Stimulated activated CD8-positive, alpha-beta memory T cell treated with anti-CD3 and anti-CD28 coated beads, Interleukin-4, amount 100 ng/mL, for 24 hours (primary cell): ENCODE results near the gene C1orf174.

ENCODE experiments used
- DNase-seq: peaks from one replicate; pipeline ENCODE4 v3.0.0-alpha.2; 2020; ENCODE audit warnings: low read depth

The C1orf174 gene

GRCh38 chr1:3895279-3895950 is 4.7 kb downstream of the C1orf174 start:
- no peak for DNase-seq

GRCh38 chr1:3894626-3895278 is 5.3 kb downstream of the C1orf174 start:
- no peak for DNase-seq

DNA sequence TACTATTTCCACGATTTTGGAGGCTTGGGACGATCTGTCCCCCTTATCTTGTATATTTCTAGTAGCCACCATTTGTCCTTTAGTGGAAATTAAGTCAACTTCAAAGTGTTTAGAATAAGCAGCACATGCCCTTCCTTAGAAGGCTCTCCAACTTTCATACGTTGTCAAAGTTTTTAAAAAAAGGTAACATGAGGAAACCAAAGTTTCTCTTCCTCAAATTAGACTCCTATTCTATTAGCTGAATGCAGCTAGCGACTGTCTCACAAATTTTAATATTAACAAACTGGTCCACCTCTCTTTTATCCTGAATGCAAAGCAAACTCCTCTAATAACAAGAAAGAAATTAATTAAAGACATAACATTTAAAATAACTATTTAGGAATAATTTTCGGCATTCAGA is 6.9 kb downstream of the C1orf174 start:
- DNase-seq = no peak

DNA sequence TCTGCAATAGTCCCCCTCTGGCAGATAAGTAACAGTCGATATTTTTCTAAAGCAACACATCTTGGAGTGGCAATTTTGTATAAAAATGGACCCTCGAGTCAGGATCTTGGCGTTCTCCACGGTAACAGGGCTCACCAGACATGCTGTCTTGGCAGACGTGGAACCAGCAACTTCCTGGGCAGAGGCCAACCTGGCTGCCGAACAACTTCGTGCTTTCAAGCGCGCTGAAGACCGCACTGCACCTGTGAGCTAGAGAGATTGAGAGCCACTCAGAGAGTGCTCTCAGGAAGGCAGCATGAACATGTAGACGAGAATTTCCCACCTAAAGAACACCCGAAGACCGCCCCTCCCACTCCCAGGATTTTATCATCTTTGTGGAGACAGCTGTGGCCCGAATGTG is 7.3 kb downstream of the C1orf174 start:
- DNase-seq = no peak

DNA sequence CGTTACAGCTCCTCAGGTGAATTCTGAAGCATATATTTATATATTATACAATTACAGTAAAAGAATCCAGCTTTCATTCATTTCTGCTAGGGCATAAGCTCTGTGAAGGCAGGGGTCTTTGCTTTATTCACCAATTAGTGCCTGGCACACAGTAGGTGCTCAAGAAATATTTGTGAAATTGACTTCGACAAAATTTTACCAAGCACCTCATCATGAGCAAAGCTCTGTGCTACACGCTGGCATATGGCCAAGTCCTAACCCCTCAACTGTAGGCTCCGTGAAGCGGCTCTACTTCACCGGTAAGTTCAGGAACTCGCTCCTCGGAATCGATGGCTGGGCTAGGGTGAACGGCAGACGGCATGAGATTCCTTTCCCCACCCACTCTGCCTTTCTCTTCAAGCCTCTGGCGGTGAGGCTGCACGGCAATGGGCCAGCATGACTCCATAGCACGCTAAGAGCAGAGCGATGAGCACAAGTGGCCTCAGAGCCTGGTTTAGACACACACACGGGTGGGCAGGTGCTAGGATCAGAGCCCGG is 8.7 kb downstream of the C1orf174 start:
- DNase-seq = no peak

DNA sequence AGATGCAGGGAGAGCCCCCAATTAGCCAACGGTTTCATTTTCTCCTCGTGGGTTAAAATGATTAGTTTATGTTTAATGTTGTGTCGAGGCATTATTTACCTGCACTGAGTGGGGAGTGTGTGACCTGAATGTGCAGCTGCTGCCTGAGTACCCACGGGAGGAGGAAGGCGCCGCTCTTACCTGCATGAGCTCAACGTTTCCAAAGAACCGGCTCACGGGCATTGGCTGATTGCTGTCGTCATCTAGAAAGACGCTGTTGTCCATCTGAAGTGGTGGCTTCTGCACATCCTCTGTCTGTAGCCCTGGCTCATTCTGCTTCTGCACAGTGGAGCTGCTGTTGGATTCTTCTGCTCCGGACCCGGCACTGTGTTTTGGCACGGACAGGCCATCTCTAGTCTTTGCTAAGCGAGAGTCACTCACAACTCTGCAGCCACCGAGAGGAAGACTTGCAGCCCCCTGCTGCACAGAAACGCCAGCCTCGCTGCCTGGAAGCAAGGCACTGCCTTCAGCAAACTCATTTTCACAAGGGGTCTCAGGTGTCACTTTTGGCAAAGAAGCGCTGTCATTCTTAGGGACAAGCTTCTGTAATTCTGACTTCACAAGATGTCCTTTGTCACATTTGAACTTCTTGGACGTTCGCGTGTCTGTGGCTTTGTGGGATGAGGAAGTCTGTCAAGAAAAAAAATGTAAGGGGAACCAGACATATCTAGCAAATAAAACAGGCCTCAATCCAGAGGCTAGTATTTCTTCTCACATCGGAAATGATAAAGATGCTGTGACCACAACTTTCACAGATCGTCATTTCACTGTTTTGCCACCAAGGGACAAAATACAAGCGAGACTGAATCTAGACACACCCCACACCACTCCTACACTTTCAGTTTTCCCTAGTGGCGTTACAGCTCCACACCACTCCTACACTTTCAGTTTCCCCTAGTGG is 9.4 kb downstream of the C1orf174 start:
- DNase-seq = no peak

GRCh38 chr1:3889936-3890335 is 10.1 kb downstream of the C1orf174 start:
- no peak for DNase-seq

DNA sequence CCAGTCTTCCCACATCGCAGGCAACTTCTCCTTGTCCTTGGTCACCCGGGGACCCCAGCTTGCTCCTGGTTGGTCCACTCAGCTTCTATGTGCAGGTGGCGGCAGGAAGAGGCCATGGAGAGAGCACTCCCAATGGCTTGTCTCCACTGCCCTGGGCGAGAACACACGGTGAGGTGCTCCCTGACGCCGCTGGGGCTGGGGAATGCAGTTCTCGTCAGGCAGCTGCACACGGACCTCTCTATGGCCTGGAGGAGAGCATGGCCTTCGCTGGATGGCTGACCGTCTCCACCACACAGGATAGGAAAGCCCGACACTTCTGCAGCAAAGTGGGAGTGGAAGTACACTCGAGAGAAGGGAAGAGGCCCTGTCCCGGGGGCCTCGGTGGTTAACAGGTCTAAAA is 11.8 kb downstream of the C1orf174 start:
- DNase-seq = no peak

- no peak for DNase-seq
These were observed 13.4 kb downstream of the C1orf174 start for GRCh38 chr1:3886691-3887090.

- no peak for DNase-seq
These were observed 13.9 kb downstream of the C1orf174 start for GRCh38 chr1:3886106-3886670.

DNA sequence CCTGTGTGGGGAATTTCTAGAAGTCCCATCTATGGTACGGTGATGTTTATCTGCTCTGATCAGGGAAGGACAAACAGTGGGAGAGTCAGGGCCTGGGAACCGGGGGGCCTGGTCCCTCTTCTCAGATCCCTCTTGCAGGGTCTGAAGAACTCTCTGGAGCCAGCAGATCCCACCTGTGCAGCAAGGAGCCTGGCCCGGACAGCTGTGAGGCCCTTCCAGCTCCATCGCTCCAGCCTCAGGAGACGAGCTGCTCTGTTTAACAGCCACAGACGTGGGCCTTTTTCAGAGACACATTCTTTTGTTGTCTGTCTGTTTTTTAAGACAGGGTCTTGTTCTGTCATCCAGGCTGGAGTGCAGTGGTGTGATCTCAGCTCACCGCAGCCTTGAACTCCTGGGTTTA is 14.5 kb downstream of the C1orf174 start:
- no peak for DNase-seq

DNA sequence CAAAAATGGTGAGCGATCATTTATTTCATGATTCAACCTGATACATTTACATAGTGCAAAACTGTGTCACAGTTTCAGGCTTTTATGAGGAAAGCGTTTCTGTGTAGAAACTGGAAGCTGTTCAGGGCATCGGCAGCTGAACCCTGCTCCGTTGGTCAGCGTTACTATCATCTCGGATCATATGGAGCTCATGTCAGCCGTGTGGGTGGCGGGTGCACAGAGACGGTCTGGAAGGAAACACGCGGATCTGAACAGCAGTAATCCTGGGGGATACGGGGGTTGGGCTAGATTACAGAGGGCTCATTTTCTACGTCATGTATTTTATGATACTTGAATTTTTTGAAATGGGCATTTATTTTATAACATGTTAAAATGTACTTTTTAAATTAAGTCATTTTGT is 15.1 kb downstream of the C1orf174 start:
- DNase-seq = no peak

GRCh38 chr1:3883194-3883925 is 16.7 kb downstream of the C1orf174 start:
- DNase-seq = no peak

DNA sequence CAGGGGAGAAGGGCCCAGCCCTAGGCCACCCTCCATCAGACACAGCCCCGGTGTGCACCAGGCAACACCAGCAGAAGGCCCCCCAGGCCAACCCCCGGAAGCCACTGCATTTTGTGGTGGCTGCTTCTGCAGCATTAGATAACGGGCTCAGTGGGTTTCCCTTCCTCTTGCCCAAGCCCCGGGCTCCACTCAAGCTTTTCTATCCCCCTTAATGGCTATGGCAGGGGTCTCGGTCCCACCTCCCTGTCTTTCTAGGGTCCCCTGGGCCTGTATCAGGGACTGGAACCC is 18.9 kb downstream of the C1orf174 start:
- DNase-seq = no peak

DNA sequence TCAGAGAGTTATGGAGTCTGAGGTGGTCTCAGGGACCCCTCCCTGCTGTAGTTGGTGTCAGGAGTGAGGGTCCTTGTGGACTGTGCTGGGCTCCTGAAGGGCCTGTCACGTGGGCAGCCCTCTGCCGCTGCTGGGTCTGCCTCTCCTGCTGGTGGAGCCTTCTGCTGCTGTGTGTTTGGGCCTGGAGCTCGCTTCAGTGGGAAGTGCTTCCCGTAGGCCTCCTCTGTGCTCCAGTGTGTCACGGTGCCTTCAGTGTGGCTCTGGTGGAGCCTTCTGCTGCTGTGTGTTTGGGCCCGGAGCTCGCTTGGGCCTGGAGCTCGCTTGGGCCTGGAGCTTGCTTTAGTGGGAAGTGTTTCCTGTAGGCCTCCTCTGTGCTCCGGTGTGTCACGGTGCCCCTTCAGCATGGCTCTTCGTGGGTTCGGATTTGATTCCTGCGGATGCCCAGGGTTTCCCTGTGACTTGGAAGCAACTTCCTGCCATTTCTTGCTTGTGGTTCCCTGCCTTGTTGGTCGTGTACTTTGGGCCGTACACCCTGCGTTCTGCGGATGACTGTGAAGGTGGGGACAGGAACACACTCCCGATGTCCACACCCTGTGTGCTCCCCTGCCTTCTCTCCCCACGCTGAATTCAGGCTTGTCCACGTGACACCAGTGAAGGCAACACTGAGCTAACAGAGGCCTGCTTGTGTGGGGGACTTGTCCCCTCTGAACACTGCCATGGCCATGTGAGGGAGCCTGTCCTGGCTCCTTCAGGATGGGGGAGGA is 19.5 kb downstream of the C1orf174 start:
- no peak for DNase-seq

GRCh38 chr1:3879787-3880428 is 20.2 kb downstream of the C1orf174 start:
- no peak for DNase-seq

- DNase-seq = no peak
These were observed 21.0 kb downstream of the C1orf174 start for GRCh38 chr1:3879099-3879498.

DNA sequence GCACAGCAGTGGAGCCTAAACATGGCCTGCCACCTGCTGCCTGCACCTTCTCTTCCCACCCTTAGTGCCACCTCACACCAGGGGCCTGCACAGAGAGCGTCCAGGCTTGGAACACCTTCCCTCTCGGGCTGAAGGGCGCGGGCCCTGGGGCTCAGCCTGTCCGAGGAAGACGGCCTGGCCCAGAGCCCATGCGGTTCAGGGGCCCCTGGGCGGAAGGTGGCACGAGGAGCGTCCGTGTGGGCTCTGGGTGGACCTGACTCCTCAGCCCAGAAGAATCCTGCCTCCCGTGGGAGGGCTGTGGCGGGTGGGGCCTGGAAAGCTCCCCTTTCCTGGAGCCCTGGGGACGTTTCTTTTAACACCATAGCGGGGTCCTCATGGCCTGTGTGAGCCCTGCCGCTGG is 23.4 kb downstream of the C1orf174 start:
- DNase-seq = no peak

GRCh38 chr1:3874736-3875135 is 25.3 kb downstream of the C1orf174 start:
- DNase-seq = no peak

- DNase-seq = no peak
These were observed 27.5 kb downstream of the C1orf174 start for GRCh38 chr1:3872546-3872945.

DNA sequence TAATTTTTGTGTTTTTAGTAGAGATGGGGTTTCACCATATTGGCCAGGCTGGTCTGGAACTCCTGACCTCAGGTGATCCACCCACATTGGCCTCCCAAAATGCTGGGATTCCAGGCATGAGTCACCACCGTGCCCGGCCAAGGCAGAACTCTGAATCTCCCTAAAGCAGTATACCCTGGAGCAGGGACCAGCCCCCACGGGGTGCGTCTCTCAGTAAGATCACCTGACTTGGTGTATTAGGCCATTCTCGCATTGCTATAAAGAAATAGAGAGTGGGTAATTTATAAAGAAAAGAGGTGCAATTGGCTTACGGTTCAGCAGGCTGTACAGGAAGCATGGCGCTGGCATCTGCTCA is 28.6 kb downstream of the C1orf174 start:
- DNase-seq = no peak
